CD4-positive, alpha-beta T cell treated with Interleukin-10 for 1 hour (primary cell): ENCODE results near the gene ACSM3.
"Not testable (repeated sequence)": the region's sequence is repeated elsewhere in the genome, so short reads cannot be mapped to it uniquely, and the experiment has no call there.

ENCODE experiments used
- DNase-seq: peaks from one replicate; pipeline ENCODE4 v3.0.0-alpha.2; 2020

ACSM3 gene

DNA sequence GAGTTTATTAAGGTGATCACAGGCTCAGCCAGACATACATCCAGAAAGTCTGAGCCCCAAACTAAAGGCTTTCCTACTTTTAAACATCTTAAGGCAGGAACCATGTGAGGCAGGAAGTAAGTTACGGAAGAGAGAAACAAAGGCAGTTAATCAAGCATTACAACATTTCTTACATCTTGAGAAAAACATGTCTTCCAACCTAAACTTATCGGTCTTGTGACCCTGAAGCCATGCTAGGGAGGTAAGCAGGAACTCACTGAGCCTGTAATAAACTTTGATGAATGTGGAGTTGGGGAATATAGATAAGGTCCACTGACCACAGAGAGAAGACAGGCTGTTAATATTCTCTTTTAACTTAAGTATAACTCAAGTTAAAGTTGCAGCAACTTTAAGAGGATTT, 3.5 kb upstream of the ACSM3 start:
- DNase-seq: no peak

- DNase-seq: no peak
Measured at GRCh38 chr16:20761175-20761574, 2.6 kb upstream of the ACSM3 start.

GRCh38 chr16:20762404-20763123, 1.2 kb upstream of the ACSM3 start:
- no peak for DNase-seq

DNA sequence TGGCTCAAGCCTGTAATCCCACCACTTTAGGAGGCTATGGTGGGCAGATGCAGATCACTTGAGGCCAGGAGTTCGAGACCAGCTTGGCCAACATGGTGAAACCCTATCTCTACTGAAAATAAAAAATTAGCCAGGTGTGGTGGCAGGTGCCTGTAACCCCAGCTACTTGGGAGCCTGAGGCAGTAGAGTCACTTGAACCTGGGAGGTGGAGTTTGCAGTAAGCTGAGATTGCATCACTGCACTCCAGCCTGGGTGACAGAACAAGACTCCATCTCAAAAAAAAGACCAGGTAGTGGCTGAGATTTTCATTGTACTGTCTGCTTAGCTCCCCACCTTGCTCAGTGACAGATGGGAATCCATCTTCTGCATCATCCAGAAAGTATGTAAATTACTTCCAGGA, 634 bp downstream of the ACSM3 start:
- DNase-seq: not testable (repeated sequence)

DNA sequence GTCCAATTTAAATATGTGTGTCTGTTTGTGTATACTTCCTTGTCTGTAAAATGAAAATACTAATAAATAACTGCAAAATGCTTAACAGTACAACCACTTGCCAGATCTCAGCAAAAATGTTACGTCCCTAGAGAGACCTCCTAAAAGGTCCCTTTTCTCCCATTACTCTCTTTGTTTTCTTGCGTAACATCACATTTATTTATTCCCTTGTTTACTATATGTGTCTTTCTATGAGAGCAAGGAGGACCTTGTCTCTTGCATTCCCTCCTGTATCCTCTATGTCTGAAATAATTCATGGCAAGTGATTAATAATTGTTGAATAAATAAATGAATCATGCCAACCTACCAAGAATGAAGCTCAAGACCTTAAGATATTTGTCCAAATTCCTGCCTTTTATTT, 1.9 kb downstream of the ACSM3 start:
- no peak for DNase-seq

DNA sequence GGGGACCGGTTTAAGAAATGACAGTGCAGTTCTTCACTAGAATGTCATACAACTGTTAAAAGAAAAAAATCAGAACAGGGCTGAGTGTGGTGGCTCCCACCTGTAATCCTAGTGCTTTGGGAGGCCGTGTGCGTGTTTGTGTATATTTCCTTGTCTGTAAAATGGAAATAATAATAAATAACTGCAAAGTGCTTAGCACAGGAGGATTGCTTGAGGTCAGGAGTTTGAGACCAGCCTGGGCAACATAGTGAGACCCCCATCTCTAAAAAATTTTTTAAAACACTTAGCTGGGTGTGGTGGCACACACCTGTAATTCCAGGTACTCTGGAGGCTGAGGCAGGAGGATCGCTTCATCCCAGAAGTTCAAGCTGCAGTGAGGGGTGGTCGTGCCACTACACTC, 2.5 kb downstream of the ACSM3 start:
- no peak for DNase-seq

GRCh38 chr16:20767577-20767976, 3.8 kb downstream of the ACSM3 start:
- DNase-seq: no peak

- DNase-seq: no peak
Measured at GRCh38 chr16:20768121-20768520, 4.3 kb downstream of the ACSM3 start.

- DNase-seq: no peak
Measured at GRCh38 chr16:20768818-20769217, 5.0 kb downstream of the ACSM3 start.

DNA sequence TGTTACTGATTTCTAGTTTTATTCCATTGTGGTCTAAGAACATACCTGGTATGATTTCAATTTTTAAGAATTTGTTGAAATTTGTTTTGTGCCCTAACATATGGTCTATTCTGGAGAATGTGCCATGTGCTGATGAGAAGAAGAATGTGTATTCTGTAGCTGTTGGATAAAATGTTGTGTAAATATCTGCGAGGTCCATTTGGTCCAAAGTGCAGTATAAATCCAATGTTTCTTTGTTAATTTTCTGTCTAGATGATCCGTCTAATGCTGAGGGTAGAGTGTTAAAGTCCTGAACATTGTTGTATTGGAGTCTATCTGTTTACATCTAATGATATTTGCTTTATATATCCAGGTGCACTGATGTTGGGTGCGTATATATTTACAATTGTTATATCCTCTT, 9.9 kb downstream of the ACSM3 start:
- DNase-seq: no peak

GRCh38 chr16:20774703-20775362, 11.0 kb downstream of the ACSM3 start:
- peak; percentile 61 for DNase-seq

DNA sequence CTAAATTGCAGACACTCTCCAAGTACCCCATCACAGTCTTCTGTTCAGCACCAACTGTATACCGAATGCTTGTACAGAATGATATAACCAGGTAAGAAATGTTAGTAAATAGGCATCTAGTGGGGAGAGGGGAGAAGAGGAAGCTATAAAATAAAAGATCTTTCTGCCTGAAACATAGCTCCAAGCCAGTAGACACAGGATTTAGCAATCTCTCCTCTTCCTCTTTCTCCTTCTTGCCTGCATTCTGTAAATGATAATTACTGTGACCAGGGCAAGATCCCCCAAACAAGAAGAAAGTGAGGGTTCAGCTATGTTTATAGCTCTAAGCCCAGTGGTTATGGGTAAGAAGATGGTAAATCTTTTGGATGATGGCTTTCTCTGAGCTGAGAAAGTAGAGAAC, 17.9 kb downstream of the ACSM3 start:
- no peak for DNase-seq

DNA sequence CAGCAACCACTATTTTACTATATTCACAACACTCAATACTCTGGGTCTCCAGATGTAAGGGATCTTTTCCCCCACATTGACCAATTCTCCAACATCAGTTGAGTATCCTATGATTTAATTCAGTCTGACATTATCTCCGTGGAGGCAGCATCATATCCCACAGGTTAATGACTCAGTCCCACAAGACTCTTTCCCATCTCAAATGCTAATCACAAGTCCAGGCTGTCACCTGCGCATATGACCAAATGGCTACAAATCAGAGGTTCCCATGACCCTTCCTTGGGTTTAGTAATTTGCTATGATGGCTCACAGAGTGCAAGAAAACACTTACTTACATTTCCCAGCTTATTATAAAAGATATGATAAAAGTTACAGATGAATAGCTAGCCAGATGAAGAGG, 18.7 kb downstream of the ACSM3 start:
- no peak for DNase-seq

- no peak for DNase-seq
Measured at GRCh38 chr16:20784204-20784603, 20.4 kb downstream of the ACSM3 start.

DNA sequence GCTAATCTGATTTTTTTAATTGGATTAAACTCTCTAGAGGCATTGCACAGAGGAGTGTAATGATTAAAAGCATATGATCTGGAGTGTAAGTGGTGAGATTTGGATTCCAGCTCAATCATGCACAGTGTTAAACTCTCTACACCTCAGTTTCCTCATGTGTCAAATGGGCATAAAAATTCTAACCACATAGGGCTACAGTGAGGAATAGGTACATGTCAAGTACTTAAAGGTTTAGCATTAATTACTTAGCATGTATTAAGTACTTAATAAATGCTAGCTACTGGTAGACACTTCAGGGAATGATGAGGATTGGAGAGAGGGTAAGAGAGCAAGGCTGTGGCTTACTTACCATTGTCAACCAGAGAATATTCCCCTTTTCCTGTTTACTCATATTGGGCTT, 25.3 kb downstream of the ACSM3 start:
- no peak for DNase-seq

DNA sequence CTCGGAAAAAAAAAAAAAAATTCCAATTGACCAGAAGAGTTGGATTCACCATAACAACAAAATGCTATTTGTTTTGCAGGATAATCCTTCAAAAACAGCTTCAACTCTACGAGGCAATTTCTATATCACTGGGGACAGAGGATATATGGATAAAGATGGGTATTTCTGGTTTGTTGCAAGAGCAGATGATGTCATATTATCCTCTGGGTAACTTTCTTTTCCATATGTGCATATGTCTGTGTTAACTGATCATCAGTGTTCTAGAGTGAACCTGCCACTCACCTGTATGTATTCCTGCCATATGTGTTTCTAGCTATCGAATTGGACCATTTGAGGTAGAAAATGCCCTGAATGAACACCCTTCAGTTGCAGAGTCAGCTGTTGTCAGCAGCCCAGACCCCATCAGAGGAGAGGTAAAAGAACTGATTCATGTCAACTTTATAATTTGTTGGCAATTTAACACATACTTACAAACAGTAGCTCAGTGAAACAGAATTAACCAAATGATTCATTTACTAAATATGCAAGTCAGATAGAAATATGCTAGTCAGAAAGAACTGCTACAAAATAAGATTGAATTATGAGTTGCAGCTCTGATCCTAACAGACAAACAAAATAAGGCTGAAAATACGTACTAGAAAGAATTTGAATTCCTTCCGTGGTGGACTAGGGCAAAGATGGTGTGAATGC, 28.3 kb downstream of the ACSM3 start:
- no peak for DNase-seq

GRCh38 chr16:20798364-20798763, 34.5 kb downstream of the ACSM3 start:
- DNase-seq: peak; percentile 17

GRCh38 chr16:20799599-20799998, 35.8 kb downstream of the ACSM3 start:
- peak; percentile 8 for DNase-seq

DNA sequence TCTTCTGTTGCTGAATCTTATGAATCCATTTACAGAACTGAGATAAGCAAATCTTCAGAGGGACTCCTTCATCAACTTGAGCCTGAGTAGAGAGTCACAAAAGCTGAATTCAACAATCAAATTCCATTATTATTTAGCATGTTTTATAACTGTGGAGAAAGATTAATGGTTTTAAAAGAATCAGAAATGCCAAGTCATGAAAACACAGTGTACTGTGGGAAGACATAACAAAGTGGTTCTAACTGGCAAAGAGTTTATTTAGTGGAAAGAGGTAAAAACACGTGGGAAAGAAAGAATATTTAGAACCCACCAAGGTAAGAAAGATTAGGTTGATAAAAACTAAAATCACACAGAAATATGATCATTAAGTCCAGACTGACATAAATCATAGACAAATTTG, 37.5 kb downstream of the ACSM3 start:
- no peak for DNase-seq

GRCh38 chr16:20803192-20803560, 39.4 kb downstream of the ACSM3 start:
- DNase-seq: no peak

GRCh38 chr16:20803561-20804214, 39.9 kb downstream of the ACSM3 start:
- DNase-seq: no peak

- not testable (repeated sequence) for DNase-seq
Measured at GRCh38 chr16:20805684-20806167, 41.9 kb downstream of the ACSM3 start.
